Stimulated activated CD8-positive, alpha-beta memory T cell treated with anti-CD3 and anti-CD28 coated beads, Interleukin-7, amount 100 ng/mL, for 48 hours (primary cell): ENCODE data around the gene KIAA0319L.
A peak's percentile ranks its signal among the peaks of the same experiment; 100 is the strongest.

Experiments
- DNase-seq, 2 donors: peaks; one replicate each; pipeline ENCODE4 v3.0.0-alpha.2; 2020; ENCODE audit warnings: low read depth in 1 of 2; ENCODE audit errors: extremely low read depth in 1 of 2

KIAA0319L gene

GRCh38 chr1:35564037-35564883, 7.1 kb upstream of the KIAA0319L start:
- DNase-seq = peak in 1 of 2 donors; percentile 69

DNA sequence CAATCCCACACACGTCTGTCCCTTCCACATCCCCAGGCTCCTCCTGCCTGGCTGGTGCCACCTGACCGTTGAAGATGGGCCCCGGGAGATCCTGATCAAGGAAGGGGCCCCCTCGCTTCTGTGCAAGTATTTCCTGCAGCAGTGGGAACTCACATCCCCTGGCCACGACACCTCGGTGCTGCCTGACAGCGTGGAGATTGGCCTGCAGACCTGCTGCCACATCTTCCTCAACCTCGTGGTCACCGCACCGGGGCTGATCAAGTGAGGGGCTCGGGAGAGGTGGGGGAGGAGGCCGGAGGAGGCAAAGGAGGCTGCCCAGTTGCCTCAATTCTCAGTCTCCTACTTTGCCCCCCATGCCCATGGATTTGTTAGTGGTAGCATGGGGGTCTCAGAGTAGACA, 6.0 kb upstream of the KIAA0319L start:
- DNase-seq = no peak

- DNase-seq = no peak
These were observed 4.9 kb upstream of the KIAA0319L start for GRCh38 chr1:35561972-35562680.

GRCh38 chr1:35561297-35561971, 4.2 kb upstream of the KIAA0319L start:
- no peak for DNase-seq

DNA sequence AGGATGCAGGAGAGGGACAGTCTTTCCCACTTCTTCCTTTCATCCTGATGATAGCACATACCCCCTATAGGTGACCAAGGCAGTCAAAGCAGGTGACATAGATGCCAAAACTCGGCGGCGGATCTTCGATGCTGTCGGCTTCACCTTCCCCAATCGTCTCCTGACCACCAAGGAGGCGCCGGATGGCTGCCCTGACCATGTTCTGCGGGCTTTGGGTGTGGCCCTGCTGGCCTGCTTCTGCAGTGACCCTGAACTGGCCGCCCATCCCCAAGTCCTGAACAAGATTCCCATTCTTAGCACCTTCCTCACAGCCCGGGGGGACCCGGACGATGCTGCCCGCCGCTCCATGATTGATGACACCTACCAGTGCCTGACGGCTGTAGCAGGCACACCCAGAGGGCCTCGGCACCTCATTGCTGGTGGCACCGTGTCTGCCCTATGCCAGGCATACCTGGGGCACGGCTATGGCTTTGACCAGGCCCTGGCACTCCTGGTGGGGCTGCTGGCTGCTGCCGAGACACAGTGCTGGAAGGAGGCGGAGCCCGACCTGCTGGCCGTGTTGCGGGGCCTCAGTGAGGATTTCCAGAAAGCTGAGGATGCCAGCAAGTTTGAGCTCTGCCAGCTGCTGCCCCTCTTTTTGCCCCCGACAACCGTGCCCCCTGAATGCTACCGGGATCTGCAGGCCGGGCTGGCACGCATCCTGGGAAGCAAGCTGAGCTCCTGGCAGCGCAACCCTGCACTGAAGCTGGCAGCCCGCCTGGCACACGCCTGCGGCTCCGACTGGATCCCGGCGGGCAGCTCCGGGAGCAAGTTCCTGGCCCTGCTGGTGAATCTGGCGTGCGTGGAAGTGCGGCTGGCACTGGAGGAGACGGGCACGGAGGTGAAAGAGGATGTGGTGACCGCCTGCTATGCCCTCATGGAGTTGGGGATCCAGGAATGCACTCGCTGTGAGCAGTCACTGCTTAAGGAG, 3.3 kb upstream of the KIAA0319L start:
- DNase-seq = no peak

- no peak for DNase-seq
These were observed 2.2 kb upstream of the KIAA0319L start for GRCh38 chr1:35559317-35559944.

GRCh38 chr1:35558374-35559316, 1.4 kb upstream of the KIAA0319L start:
- no peak for DNase-seq

DNA sequence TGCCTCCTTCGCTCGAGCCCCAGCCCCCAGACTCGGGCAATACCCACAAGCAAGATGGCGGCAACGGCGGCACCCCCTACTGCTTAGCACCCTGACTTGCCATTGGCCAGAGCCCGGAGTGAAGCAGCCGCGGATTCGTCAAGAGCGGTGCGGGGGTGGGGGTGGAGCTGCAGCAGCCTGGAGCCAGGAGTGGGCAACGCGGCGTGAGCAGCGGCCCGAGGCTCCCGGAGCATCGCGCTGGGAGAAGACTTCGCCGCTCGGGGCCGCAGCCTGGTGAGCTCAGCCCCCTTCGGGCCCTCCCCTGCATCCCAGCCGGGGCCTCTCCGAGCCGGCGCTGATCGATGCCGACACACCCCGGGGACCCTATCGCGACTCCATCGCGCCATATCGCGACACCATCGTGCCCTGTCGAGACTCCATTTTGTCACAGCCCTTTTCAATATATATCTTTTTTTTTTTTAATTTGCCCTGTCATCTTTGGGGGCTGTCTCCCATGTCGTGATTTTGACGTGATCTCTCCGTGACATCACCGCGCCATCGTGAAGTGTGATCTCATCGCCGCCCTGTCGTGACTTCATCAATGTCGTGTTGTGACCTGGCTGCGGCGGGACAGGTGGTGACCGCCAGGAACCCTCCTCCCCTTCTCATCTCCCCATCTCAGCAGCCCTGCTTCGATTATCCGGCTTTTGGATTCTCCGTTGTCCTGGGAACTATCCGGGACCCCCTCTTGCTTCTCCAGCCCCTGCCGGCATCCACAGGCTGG, 589 bp upstream of the KIAA0319L start, which contains the start of gene NCDN:
TSS of gene NCDN (plus strand) at position 189 of the 763 bp plus-strand sequence. CDS start at position 581, 392 bp downstream.
- peak; percentile 91 to 98 for DNase-seq

GRCh38 chr1:35556484-35557117, 602 bp downstream of the KIAA0319L start:
- no peak for DNase-seq

DNA sequence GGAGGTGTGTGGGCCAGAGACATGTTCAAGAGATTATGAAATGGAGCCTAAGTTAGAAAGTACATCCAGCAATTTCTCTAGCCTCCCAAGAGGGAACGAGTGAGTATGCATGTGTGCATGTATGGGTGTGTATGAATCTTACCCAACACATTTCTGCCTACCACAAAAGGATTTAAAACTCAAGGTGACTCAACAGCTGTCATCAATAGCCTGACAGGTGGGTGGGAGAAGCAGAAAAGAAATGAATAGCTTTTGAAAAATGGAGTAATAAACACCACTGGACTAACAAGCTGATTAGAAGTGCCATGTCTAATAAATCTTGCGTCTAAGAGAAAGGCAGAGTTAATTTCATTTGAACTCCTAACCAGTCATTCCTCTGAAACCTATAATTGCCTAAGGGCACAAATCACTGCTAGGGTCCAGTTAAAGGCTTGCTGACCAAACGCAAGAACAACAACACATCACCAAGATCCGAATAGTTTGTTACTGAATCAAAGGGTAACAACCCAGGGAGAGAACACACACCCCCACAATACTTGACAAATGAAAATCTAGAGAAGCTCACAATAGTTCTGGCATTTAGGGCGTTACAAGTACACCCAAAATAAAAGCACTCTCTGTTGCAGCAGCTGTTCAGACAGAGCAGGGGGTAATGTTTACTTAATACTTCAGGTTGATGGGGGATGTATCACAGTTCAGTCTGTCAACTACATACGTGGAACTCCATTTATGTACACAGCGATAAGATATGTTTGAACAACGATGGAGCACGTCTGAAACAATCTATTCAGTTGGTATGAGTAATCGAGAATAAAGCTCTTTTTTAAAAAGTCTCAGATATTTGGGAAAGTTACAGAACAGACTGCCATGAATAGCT, 1.4 kb downstream of the KIAA0319L start:
- DNase-seq = no peak

GRCh38 chr1:35555212-35555584, 2.0 kb downstream of the KIAA0319L start:
- DNase-seq = no peak

GRCh38 chr1:35554266-35555211, 2.7 kb downstream of the KIAA0319L start:
- DNase-seq = no peak

DNA sequence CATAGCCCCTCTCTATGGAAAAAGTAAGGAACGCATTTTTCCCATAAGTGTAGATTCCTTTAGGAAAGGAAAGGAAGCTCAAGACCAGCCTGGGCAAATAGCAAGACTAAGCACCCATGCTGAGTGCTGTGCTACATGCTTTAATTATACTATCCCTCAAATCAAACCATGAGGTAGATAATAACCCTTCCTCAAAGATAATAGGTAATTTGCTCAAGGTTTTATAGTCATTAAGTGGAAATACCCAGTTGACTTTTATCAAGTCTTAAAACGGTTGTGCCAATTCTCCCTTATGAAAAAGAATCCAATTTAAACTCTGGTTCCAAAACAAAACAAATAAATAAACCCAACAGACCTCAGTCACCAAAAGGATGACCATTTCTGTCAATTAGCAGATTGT, 3.4 kb downstream of the KIAA0319L start:
- no peak for DNase-seq

- no peak for DNase-seq
These were observed 10.6 kb downstream of the KIAA0319L start for GRCh38 chr1:35546614-35547013.

GRCh38 chr1:35544976-35545375, 12.2 kb downstream of the KIAA0319L start:
- no peak for DNase-seq
